T-helper 1 cell (primary cell): ENCODE data around the gene PSTPIP1.

Source experiments
- DNase-seq, 5 donors: peaks; one replicate each; pipeline ENCODE4 v3.0.0-alpha.2; 2012 to 2020

PSTPIP1 gene

GRCh38 chr15:77071305-77072223 lies 76.6 kb downstream of the PSTPIP1 start:
- DNase-seq = no peak

GRCh38 chr15:77074350-77074749 lies 79.4 kb downstream of the PSTPIP1 start:
- DNase-seq = no peak

- no peak for DNase-seq
Observed at GRCh38 chr15:77075528-77075927, 80.6 kb downstream of the PSTPIP1 start.

- no peak for DNase-seq
Observed at GRCh38 chr15:77076323-77076915, 81.5 kb downstream of the PSTPIP1 start.

- DNase-seq = no peak
Observed at GRCh38 chr15:77081971-77082370, 87.0 kb downstream of the PSTPIP1 start.

- peak; percentile 12 to 55 (median 38) for DNase-seq
Observed at GRCh38 chr15:77083381-77084160, 88.6 kb downstream of the PSTPIP1 start.

GRCh38 chr15:77084436-77084835 lies 89.5 kb downstream of the PSTPIP1 start:
- DNase-seq = no peak

- DNase-seq = peak in 1 of 5 donors; percentile 24
Observed at GRCh38 chr15:77085297-77085696, 90.4 kb downstream of the PSTPIP1 start.
